Inflammatory macrophage treated with lipopolysaccharide for 1 hour (primary cell): ENCODE measurements around the gene MCU.
A peak's percentile ranks its signal among the peaks of the same experiment; 100 is the strongest.
"Not testable (repeated sequence)": the region's sequence is repeated elsewhere in the genome, so short reads cannot be mapped to it uniquely, and the experiment has no call there.

ENCODE experiments used
- DNase-seq, 2 donors: peaks; one replicate each; pipeline ENCODE4 v3.0.0-alpha.2; 2020 to 2022

MCU gene

GRCh38 chr10:72852508-72852907 is 160.6 kb downstream of the MCU start:
- DNase-seq = peak; percentile 57 to 79

DNA sequence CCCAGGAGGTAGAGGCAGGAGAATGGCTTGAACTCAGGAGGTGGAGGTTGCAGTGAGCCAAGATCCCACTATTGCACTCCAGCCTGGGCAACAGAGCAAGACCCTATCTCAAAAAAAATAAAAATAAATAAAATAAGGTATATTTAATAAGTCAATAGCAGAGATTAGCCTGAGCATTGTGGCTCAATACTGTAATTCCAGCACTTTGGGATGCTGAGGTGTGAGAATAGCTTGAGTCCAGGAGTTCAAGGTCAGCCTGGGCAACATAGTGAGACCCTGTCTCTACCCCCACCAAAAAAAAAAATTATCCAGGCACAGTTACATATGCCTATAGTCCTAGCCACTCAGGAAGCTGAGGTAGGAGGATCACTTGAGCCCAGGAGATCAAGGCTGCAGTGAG is 163.2 kb downstream of the MCU start:
- DNase-seq = no peak

GRCh38 chr10:72855790-72856189 is 163.8 kb downstream of the MCU start:
- no peak for DNase-seq

GRCh38 chr10:72858067-72858466 is 166.1 kb downstream of the MCU start:
- DNase-seq = no peak

GRCh38 chr10:72862957-72863356 is 171.0 kb downstream of the MCU start:
- DNase-seq = no peak

GRCh38 chr10:72875250-72876055 is 183.5 kb downstream of the MCU start:
- peak in 1 of 2 donors; percentile 30 for DNase-seq

DNA sequence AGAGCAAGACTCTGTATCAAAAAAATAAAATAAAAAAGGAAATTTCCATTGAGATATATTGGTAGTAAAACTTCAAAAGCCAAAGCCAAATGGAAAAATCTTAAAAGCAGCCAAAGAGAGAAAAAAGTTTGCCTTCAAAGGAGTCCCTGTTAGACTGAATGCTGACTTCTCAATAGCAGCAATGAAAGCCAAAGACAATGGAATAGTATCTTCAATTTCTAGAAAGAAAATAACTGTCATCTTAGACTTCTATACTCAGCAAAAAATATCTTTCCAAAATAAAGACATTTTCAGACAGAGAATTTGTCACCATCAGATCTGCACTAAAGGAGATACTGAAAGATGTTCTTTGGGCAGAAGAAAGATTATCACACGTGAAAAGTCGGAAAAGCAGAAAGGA is 187.3 kb downstream of the MCU start:
- no peak for DNase-seq

- no peak for DNase-seq
These were observed 189.3 kb downstream of the MCU start for GRCh38 chr10:72881291-72881690.

- DNase-seq = no peak
These were observed 191.9 kb downstream of the MCU start for GRCh38 chr10:72883861-72884260.

DNA sequence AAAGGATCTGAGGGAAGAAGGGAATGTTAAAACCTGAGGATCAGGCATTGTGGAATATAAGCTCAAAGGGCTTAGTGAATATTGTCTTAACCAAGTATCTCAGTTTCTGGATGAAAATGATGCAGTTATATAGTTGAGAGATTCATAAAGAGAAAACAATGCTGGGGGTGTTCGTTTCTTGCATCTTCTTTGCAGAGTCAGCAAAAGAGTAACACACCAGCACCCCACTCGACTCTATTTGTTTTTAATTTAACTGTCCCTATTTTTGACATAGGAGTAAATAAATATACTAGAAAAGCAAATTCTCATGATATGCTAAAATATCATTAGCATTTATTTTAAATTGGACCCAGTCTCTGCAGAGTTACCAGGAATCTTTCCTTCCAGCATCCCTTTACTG is 194.0 kb downstream of the MCU start:
- no peak for DNase-seq

DNA sequence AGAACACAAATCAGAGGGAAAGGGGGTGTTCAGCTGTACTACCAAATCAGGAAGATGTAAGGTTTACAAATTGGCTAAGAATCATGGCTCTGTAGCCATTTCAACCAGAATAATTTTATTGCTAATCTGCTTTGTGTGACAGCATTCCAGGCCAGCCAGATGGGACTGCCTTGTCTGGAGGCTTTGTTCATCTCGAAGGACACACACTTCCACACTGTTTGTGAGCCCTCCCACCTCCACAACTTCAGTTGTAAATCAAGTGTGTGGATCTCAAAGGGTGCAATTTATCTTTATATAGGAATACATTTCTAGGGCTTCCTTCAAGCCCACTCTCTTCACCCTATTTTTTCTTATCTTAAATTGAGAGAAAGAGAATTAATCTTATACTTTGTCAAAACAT is 194.7 kb downstream of the MCU start:
- no peak for DNase-seq

DNA sequence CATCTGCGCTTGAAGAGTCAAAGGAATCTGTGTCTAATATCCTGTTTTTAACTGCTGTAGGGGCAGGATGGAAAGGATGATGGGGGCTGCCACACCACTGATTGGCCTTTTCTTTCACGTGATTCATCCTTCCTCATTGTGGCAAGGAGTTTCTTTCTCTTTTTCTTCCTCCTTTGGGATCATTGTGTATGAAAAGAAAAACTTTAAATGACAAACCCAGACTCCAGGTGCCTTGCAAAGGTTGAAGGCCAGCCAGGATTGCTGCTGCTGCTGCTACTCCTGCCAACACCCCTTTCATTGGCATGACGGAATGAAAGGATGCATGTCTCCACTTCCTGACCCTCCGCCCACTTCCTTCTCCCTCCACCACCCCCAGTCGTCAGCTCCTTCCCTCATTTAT is 195.1 kb downstream of the MCU start:
- DNase-seq = peak; percentile 8 to 15

- no peak for DNase-seq
These were observed 196.3 kb downstream of the MCU start for GRCh38 chr10:72888151-72888638.

DNA sequence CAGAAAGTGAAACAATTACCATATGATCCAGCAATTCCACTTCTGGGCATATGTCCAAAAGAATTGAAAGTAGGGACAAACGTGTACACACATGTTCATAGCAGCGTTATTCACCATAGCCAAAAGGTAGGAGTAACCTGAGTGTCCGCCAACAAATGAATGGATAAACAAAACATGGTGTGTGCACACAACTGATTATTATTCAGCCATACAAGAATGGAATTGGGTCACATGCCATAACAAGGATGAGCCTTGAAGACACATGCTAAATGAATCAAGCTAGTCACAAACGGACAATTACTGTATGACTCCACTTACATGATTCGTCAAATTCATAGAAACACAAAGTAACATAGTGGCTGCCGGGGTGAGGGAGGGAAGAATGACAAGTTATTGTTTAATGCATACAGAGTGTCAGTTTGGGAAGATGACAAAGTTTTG is 197.5 kb downstream of the MCU start:
- no peak for DNase-seq

DNA sequence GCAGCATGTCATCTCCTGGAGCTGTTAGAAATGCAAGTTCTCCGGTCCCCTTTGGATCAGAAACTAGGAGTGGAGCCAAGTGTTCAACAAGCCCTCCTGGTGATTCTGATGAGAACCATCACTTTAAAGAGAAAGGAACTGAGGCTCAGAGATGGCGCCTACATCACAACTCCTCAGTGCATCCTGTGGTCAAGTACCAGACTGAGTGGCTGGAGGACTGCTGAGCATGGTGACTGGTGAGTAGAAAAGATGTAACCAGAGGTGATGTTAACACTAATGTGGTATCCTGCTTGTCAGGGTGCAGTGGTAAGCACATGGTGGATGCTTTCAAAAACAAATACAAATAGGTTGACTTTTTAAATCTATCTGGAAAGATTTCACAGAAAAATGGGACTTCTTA is 198.1 kb downstream of the MCU start:
- no peak for DNase-seq

- no peak for DNase-seq
These were observed 201.3 kb downstream of the MCU start, which contains the start of gene OIT3 for GRCh38 chr10:72893136-72893798. TSS of gene OIT3 (plus strand) at chr10:72893739. CDS start at chr10:72893799, 60 bp downstream.

DNA sequence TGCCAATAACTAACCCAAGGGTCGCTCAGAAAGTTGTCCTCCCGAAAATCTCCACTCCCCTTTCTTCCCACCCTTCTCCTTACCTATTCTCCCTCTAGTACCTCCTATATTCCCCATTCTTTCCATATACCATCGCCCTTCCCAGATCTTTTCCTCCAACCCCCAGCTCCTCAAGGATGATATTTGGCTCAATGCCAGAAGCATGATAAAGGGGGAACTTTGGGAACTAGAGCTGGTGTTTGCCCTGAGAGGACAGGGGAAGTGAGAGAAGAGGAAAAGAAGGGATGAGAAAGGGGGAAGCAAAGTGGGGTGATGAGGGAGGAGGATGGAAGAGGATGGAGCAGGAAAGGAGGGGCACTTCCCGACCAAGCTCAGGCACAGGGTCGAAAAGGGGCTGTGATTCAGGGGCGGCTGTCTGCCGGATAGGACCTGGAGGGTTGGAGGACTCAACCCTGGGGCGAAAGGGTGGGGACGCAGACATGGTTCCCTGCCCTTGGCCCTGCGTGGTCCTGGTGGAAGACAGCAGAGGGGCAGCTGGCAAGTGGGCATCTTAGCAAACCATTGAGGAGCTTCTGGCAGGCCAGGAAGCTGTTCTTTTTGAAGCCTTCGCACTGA is 203.4 kb downstream of the MCU start:
- no peak for DNase-seq

GRCh38 chr10:72898616-72899015 is 206.7 kb downstream of the MCU start:
- DNase-seq = no peak

- no peak for DNase-seq
These were observed 207.6 kb downstream of the MCU start for GRCh38 chr10:72899545-72899944.

- not testable (repeated sequence) for DNase-seq
These were observed 212.1 kb downstream of the MCU start for GRCh38 chr10:72903941-72904446.

GRCh38 chr10:72904806-72905205 is 212.9 kb downstream of the MCU start:
- no peak for DNase-seq

DNA sequence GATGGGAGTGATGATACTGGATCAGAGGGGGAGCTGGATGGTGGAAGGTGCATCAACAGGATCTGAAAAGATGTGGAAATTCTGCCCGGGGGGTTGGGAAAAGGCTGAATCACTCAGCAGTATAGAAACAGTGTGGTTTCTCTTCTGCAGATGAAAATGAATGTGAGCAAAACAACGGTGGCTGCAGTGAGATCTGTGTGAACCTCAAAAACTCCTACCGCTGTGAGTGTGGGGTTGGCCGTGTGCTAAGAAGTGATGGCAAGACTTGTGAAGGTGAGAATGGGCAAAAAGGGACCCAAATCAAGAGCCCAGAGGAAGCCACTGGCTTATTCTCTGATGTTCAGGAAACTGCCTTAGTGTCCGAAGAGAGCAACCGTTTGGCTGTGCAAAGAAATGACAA is 214.5 kb downstream of the MCU start:
- no peak for DNase-seq

DNA sequence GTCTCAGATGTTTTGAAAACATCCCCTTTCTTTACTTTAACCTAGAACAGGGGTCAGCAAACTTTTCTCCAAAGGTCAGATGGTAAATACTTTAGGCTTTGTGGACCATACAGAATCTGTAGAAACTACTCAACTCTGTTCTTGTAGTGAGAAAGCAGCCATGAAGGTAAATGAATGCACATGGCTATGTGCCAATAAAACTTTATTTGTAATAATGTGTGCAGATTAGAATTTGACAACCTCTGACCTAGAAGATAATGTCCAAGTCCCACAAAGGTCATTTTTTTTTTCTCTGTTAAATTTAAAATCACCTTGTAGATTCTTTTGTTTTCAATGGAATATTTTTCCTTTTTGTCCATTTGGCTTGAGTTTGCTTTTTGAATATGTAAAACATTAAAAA is 218.8 kb downstream of the MCU start:
- no peak for DNase-seq

DNA sequence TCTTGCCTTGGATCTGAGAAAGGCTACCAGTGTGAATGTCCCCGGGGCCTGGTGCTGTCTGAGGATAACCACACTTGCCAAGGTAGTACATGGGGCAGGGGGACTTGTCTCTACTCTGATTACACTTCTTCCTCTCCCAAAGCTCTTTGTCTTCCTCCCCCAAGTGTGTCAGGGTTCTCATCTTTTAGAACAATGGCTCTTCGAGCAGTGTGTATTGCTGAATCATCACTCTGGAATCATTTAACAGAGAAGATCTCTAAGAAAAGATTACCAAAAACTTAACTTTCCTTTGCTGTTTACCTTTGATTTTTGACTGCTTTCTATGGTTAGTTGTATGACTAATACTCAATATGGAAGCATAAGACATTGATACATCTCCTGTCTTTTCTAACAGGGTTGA is 219.8 kb downstream of the MCU start:
- no peak for DNase-seq
